ENCODE results near the gene AGGF1.

Gene AGGF1

DNA sequence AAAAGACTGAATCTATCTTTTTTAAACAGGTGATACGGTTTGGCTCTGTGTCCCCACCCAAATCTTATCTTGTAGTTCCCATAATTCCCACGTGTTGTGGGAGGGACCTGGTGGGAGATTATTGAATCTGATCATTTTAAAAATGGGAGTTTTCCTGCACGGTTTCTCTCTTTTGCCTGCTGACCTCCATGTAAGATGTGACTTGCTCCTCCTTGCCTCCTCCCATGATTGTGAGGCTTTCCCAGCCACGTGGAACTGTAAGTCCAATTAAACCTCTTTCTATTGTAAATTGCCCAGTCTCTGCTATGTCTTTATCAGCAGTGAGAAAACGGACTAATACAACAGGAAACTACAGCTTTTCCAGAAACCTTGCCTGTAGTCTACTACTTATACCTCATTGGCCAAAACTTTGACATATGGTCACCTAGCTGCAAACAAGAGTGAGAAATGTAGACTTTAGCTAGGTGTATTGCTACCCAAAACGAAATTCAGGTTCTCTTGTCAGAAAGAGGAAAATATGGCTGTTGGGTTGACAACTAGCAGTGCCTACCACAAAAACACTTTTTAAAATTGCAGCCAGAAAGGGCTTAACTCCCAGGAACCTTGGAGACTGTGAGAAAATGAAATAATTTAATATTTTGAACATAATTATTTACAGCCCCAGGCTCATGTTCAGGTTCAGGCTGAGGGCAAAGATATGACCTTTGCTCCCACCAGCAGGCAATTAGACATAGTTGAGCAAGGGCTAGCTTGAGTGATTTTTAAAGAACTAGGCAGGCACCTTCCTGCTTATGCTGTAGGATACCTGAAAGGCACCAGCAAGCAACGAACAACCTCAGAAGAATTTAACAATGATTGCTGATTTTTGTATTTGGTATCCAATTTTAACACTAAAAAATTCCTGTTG lies 7.4 kb upstream of the AGGF1 start:
- no peaks in the 10 kb centered on the region for H3K79me2 ChIP-seq (ENCODE audit: low read length)
- H3K4me2 ChIP-seq (ENCODE audit: low read length): no peak overlapping the region
- H3K4me3 ChIP-seq (ENCODE audit: low read length): no peak overlapping the region
- H4K20me1 ChIP-seq (ENCODE audit: insufficient read depth, low read length): no peaks in the 10 kb centered on the region
- H3K9me3 ChIP-seq (ENCODE audit: insufficient read depth, low read length): no peaks in the 10 kb centered on the region
- no peaks in the 10 kb centered on the region for H3K36me3 ChIP-seq (replicated peaks; ENCODE audit: low read depth, low read length)
- no peak overlapping the region for H3K27ac ChIP-seq (ENCODE audit: low read length)
- TF ChIP-seq EZH2phosphoT487 (IDR thresholded peaks at IDR 0.05; ENCODE audit: low read depth): no peak
- TF ChIP-seq, protein P1, sequence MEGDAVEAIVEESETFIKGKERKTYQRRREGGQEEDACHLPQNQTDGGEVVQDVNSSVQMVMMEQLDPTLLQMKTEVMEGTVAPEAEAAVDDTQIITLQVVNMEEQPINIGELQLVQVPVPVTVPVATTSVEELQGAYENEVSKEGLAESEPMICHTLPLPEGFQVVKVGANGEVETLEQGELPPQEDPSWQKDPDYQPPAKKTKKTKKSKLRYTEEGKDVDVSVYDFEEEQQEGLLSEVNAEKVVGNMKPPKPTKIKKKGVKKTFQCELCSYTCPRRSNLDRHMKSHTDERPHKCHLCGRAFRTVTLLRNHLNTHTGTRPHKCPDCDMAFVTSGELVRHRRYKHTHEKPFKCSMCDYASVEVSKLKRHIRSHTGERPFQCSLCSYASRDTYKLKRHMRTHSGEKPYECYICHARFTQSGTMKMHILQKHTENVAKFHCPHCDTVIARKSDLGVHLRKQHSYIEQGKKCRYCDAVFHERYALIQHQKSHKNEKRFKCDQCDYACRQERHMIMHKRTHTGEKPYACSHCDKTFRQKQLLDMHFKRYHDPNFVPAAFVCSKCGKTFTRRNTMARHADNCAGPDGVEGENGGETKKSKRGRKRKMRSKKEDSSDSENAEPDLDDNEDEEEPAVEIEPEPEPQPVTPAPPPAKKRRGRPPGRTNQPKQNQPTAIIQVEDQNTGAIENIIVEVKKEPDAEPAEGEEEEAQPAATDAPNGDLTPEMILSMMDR (IDR thresholded peaks at IDR 0.05; ENCODE audit: low read depth, low read length): no peak
- H2AFZ ChIP-seq (ENCODE audit: low read depth, low read length): no peak overlapping the region
- H3K9ac ChIP-seq (ENCODE audit: low read length): no peak overlapping the region
- H3K4me1 ChIP-seq (ENCODE audit: low read length): peaks cover 8% of the 10 kb centered on the region
- H3K27me3 ChIP-seq (ENCODE audit: low read depth, low read length): peaks cover 5% of the 10 kb centered on the region; the same call in 1 of the 2 replicates

DNA sequence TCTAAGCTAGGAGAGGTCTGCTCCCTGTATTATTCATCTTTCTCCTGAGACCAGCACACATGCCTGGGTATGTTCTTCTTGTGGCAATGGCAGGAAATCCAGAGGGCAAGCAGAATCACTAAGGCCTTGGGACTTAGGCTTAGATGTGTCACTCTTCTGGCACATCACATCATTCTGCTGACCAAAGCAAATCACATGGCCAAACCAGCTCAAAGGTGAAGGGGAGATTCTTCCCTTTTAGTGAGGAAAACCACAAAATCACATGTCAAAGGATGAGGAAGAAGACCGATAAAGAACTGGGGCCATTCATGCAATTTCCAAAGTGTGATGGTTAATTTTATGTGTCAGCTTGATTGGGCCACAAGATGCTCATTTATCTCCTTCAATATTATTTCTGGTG lies 5.7 kb upstream of the AGGF1 start:
- Histone ChIP-seq H3K4me1 (ENCODE audit: low read length) (peaks cover 8% of the 10 kb centered on the region), H3K36me3 (replicated peaks; ENCODE audit: low read depth, low read length) (peaks cover 6% of the 10 kb centered on the region), H3K4me3 (ENCODE audit: low read length) (no peak overlapping the region), H3K79me2 (ENCODE audit: low read length) (no peaks in the 10 kb centered on the region), H3K27ac (ENCODE audit: low read length) (no peak overlapping the region), H3K9ac (ENCODE audit: low read length) (no peak overlapping the region), H3K4me2 (ENCODE audit: low read length) (no peak overlapping the region), H4K20me1 (ENCODE audit: insufficient read depth, low read length) (no peaks in the 10 kb centered on the region), H3K27me3 (ENCODE audit: low read depth, low read length) (no peaks in the 10 kb centered on the region), H2AFZ (ENCODE audit: low read depth, low read length) (no peak overlapping the region), H3K9me3 (ENCODE audit: insufficient read depth, low read length) (peaks cover 7% of the 10 kb centered on the region; the same call in 1 of the 2 replicates)
- TF ChIP-seq, protein P1 (IDR thresholded peaks at IDR 0.05; ENCODE audit: low read depth, low read length): no peak

GRCh38 chr5:77028631-77029375 lies 1.4 kb upstream of the AGGF1 start:
- Histone ChIP-seq H3K9me3 (ENCODE audit: insufficient read depth, low read length) (peaks cover 11% of the 10 kb centered on the region; the same call in 1 of the 2 replicates), H3K9ac (ENCODE audit: low read length) (no peak overlapping the region), H3K27ac (ENCODE audit: low read length) (no peak overlapping the region), H4K20me1 (ENCODE audit: insufficient read depth, low read length) (peaks cover 3% of the 10 kb centered on the region; the same call in 1 of the 2 replicates), H2AFZ (ENCODE audit: low read depth, low read length) (no peak overlapping the region), H3K36me3 (replicated peaks; ENCODE audit: low read depth, low read length) (peaks cover 10% of the 10 kb centered on the region), H3K4me3 (ENCODE audit: low read length) (no peak overlapping the region), H3K4me2 (ENCODE audit: low read length) (no peak overlapping the region), H3K79me2 (ENCODE audit: low read length) (peaks cover 32% of the 10 kb centered on the region), H3K4me1 (ENCODE audit: low read length) (peaks cover 13% of the 10 kb centered on the region), H3K27me3 (ENCODE audit: low read depth, low read length) (no peaks in the 10 kb centered on the region)
- TF ChIP-seq, protein P1 (IDR thresholded peaks at IDR 0.05; ENCODE audit: low read depth, low read length): no peak
- TF ChIP-seq EZH2phosphoT487 (IDR thresholded peaks at IDR 0.05; ENCODE audit: low read depth): no peak

GRCh38 chr5:77029376-77029885 lies 773 bp upstream of the AGGF1 start:
- Histone ChIP-seq H3K36me3 (replicated peaks; ENCODE audit: low read depth, low read length) (peaks cover 10% of the 10 kb centered on the region), H4K20me1 (ENCODE audit: insufficient read depth, low read length) (peaks cover 3% of the 10 kb centered on the region; the same call in 1 of the 2 replicates), H3K27ac (ENCODE audit: low read length) (no peak overlapping the region), H3K4me1 (ENCODE audit: low read length) (peaks cover 13% of the 10 kb centered on the region), H2AFZ (ENCODE audit: low read depth, low read length) (peak overlapping the region; percentile 92), H3K79me2 (ENCODE audit: low read length) (peaks cover 32% of the 10 kb centered on the region), H3K4me3 (ENCODE audit: low read length) (peak overlapping the region; percentile 84), H3K9ac (ENCODE audit: low read length) (0 out of 2 replicates have a peak overlapping the region, but pooled peaks have one; percentile 83), H3K9me3 (ENCODE audit: insufficient read depth, low read length) (peaks cover 11% of the 10 kb centered on the region; the same call in 1 of the 2 replicates), H3K4me2 (ENCODE audit: low read length) (peak overlapping the region; percentile 77), H3K27me3 (ENCODE audit: low read depth, low read length) (no peaks in the 10 kb centered on the region)
- TF ChIP-seq EZH2phosphoT487 (IDR thresholded peaks at IDR 0.05; ENCODE audit: low read depth): no peak
- TF ChIP-seq, protein P1 (IDR thresholded peaks at IDR 0.05; ENCODE audit: low read depth, low read length): no peak
